Neutrophil (primary cell): ENCODE measurements around the gene ARHGDIA.

Experiments used
- H3K27ac ChIP-seq: fragments of 200-600 bp; sonication (generic); 2 replicates; pipeline ENCODE4 v1.5.1; 2016; ENCODE audit warnings: mild to moderate bottlenecking, moderate library complexity
- H3K27me3 ChIP-seq: fragments of 200-600 bp; sonication (generic); 2 replicates; pipeline ENCODE4 v1.6.0; 2016; ENCODE audit warnings: mild to moderate bottlenecking
- H3K36me3 ChIP-seq: fragments of 200-600 bp; sonication (generic); 2 replicates; pipeline ENCODE4 v1.5.1; 2017
- H3K4me1 ChIP-seq, 2 experiments: fragments of 200-600 bp in 1 of 2; sonication (generic) in 1 of 2; 1 replicate in 1 of 2; 2 replicates in 1 of 2; pipeline versions ENCODE4 v1.5.1 to v1.6.1; 2013 to 2016; ENCODE audit warnings: low read depth in 1 of 2, low read length in 1 of 2, mild to moderate bottlenecking in 1 of 2, moderate library complexity in 1 of 2; ENCODE audit not compliant: control insufficient read depth in 1 of 2, insufficient read depth in 1 of 2
- H3K4me3 ChIP-seq, 2 experiments: fragments of 200-600 bp in 1 of 2; sonication (generic) in 1 of 2; 1 replicate in 1 of 2; 2 replicates in 1 of 2; pipeline ENCODE4 v1.5.1; 2013 to 2016; ENCODE audit warnings: low read depth in 1 of 2, low read length in 1 of 2, mild to moderate bottlenecking in 1 of 2, moderate library complexity in 1 of 2
- H3K9me3 ChIP-seq: fragments of 200-600 bp; sonication (generic); 2 replicates; pipeline ENCODE4 v1.5.1; 2016
- CTCF ChIP-seq: fragments of 200-600 bp; sonication (generic); IDR thresholded peaks from 2 replicates; pipeline ENCODE4 v1.5.1; 2016; ENCODE audit warnings: antibody characterized with exemption

ARHGDIA gene

GRCh38 chr17:81829858-81830257 is 41.3 kb downstream of the ARHGDIA start:
- Histone ChIP-seq H3K4me3 (no peak overlapping the region), H3K4me1 (peaks cover 32 to 37% of the 10 kb centered on the region in 2 experiments), H3K27me3 (no peaks in the 10 kb centered on the region), H3K27ac (no peak overlapping the region), H3K36me3 (no peaks in the 10 kb centered on the region), H3K9me3 (no peaks in the 10 kb centered on the region)
- TF ChIP-seq CTCF, result no peak

- Histone ChIP-seq H3K4me1 (peaks cover 28 to 30% of the 10 kb centered on the region in 2 experiments), H3K9me3 (no peaks in the 10 kb centered on the region), H3K27ac (no peak overlapping the region), H3K4me3 (no peak overlapping the region), H3K36me3 (peaks cover 9% of the 10 kb centered on the region), H3K27me3 (no peaks in the 10 kb centered on the region)
- TF ChIP-seq CTCF, result no peak
Observed at GRCh38 chr17:81828656-81829055, 42.5 kb downstream of the ARHGDIA start.

- H3K27me3 ChIP-seq, result no peaks in the 10 kb centered on the region
- peaks cover 31% of the 10 kb centered on the region for H3K36me3 ChIP-seq
- TF ChIP-seq CTCF, result no peak
- H3K4me3 ChIP-seq, result no peak overlapping the region
- peaks cover 10 to 11% of the 10 kb centered on the region in 2 experiments for H3K4me1 ChIP-seq
- no peaks in the 10 kb centered on the region for H3K9me3 ChIP-seq
- H3K27ac ChIP-seq, result no peak overlapping the region
Observed at GRCh38 chr17:81825841-81826466, 45.2 kb downstream of the ARHGDIA start.

GRCh38 chr17:81824595-81824994 is 46.5 kb downstream of the ARHGDIA start:
- TF ChIP-seq CTCF, result no peak
- peaks cover 14 to 16% of the 10 kb centered on the region in 2 experiments for H3K4me1 ChIP-seq
- H3K27me3 ChIP-seq, result no peaks in the 10 kb centered on the region
- H3K9me3 ChIP-seq, result no peaks in the 10 kb centered on the region
- H3K36me3 ChIP-seq, result peaks cover 31% of the 10 kb centered on the region
- no peak overlapping the region for H3K27ac ChIP-seq
- H3K4me3 ChIP-seq, result no peak overlapping the region

GRCh38 chr17:81823820-81824550 is 47.2 kb downstream of the ARHGDIA start:
- Histone ChIP-seq H3K4me3 (no peak overlapping the region), H3K27ac (no peak overlapping the region), H3K27me3 (no peaks in the 10 kb centered on the region), H3K36me3 (peaks cover 31% of the 10 kb centered on the region), H3K9me3 (no peaks in the 10 kb centered on the region), H3K4me1 (peaks cover 20 to 21% of the 10 kb centered on the region in 2 experiments)
- TF ChIP-seq CTCF, result no peak
